ENCODE data around the gene TMED10. TPM values are rescaled to one million over a fixed set of nuclear protein-coding genes. Genes with fewer than 3 reads are reported as not detected.
"Not testable (repeated sequence)": the region's sequence is repeated elsewhere in the genome, so short reads cannot be mapped to it uniquely, and the experiment has no call there.

The TMED10 gene
- total and polyA plus RNA-seq, 2 donors = 231 to 242 TPM

GRCh38 chr14:75141967-75142366, 34.4 kb downstream of the TMED10 start:
- Histone ChIP-seq H3K4me1 (ENCODE audit: insufficient read depth) (peaks cover 1% of the 10 kb centered on the region), H3K36me3 (ENCODE audit: insufficient read depth) (peaks cover 2% of the 10 kb centered on the region), H3K27ac (ENCODE audit: low read depth) (no peak overlapping the region), H3K4me3 (ENCODE audit: low read depth, low read length) (no peak overlapping the region)
- no peak for DNase-seq (ENCODE audit: extremely low spot score)

GRCh38 chr14:75141062-75141461, 35.4 kb downstream of the TMED10 start:
- WGBS = 72% methylated on average over 2 of the region's 2 CpGs
- DNase-seq (ENCODE audit: extremely low spot score) = no peak
- Histone ChIP-seq H3K27ac (ENCODE audit: low read depth) (no peak overlapping the region), H3K4me1 (ENCODE audit: insufficient read depth) (peaks cover 1% of the 10 kb centered on the region), H3K36me3 (ENCODE audit: insufficient read depth) (peaks cover 2% of the 10 kb centered on the region), H3K4me3 (ENCODE audit: low read depth, low read length) (no peak overlapping the region)

GRCh38 chr14:75140620-75141019, 35.8 kb downstream of the TMED10 start:
- H3K27ac ChIP-seq (ENCODE audit: low read depth) = no peak overlapping the region
- peaks cover 3% of the 10 kb centered on the region for H3K36me3 ChIP-seq (ENCODE audit: insufficient read depth)
- H3K4me3 ChIP-seq (ENCODE audit: low read depth, low read length) = no peak overlapping the region
- no peak for DNase-seq (ENCODE audit: extremely low spot score)
- H3K4me1 ChIP-seq (ENCODE audit: insufficient read depth) = peaks cover 1% of the 10 kb centered on the region
- WGBS = 92% methylated on average over 2 of the region's 2 CpGs

- Histone ChIP-seq H3K36me3 (ENCODE audit: insufficient read depth) (peaks cover 5% of the 10 kb centered on the region), H3K27ac (ENCODE audit: low read depth) (no peak overlapping the region), H3K4me1 (ENCODE audit: insufficient read depth) (peaks cover 1% of the 10 kb centered on the region), H3K4me3 (ENCODE audit: low read depth, low read length) (no peak overlapping the region)
- DNase-seq (ENCODE audit: extremely low spot score) = no peak
- 91% methylated on average over 2 of the region's 2 CpGs for WGBS
These were observed 37.2 kb downstream of the TMED10 start for GRCh38 chr14:75139185-75139584.

GRCh38 chr14:75138492-75138891, 37.9 kb downstream of the TMED10 start:
- H3K4me1 ChIP-seq (ENCODE audit: insufficient read depth) = peaks cover 1% of the 10 kb centered on the region
- H3K36me3 ChIP-seq (ENCODE audit: insufficient read depth) = peaks cover 5% of the 10 kb centered on the region
- WGBS = 70% methylated on average over 1 of the region's 1 CpG
- DNase-seq (ENCODE audit: extremely low spot score) = no peak
- H3K27ac ChIP-seq (ENCODE audit: low read depth) = no peak overlapping the region
- no peak overlapping the region for H3K4me3 ChIP-seq (ENCODE audit: low read depth, low read length)

- Histone ChIP-seq H3K4me3 (ENCODE audit: low read depth, low read length) (no peak overlapping the region), H3K4me1 (ENCODE audit: insufficient read depth) (peaks cover 1% of the 10 kb centered on the region), H3K36me3 (ENCODE audit: insufficient read depth) (peaks cover 3% of the 10 kb centered on the region), H3K27ac (ENCODE audit: low read depth) (no peak overlapping the region)
- 85% methylated on average over 6 of the region's 6 CpGs for WGBS
- DNase-seq (ENCODE audit: extremely low spot score) = no peak
These were observed 41.8 kb downstream of the TMED10 start for GRCh38 chr14:75134644-75135043.

- Histone ChIP-seq H3K4me3 (ENCODE audit: low read depth, low read length) (no peak overlapping the region), H3K27ac (ENCODE audit: low read depth) (no peak overlapping the region), H3K36me3 (ENCODE audit: insufficient read depth) (peaks cover 3% of the 10 kb centered on the region), H3K4me1 (ENCODE audit: insufficient read depth) (peaks cover 1% of the 10 kb centered on the region)
- DNase-seq (ENCODE audit: extremely low spot score) = no peak
- WGBS = 48% methylated on average over 2 of the region's 2 CpGs
These were observed 42.8 kb downstream of the TMED10 start for GRCh38 chr14:75133597-75133996.

- no peaks in the 10 kb centered on the region for H3K4me1 ChIP-seq (ENCODE audit: insufficient read depth)
- WGBS = 33% methylated on average over 4 of the region's 4 CpGs
- DNase-seq (ENCODE audit: extremely low spot score) = peak; percentile 70
- H3K27ac ChIP-seq (ENCODE audit: low read depth) = no peak overlapping the region
- peaks cover 3% of the 10 kb centered on the region for H3K36me3 ChIP-seq (ENCODE audit: insufficient read depth)
- no peak overlapping the region for H3K4me3 ChIP-seq (ENCODE audit: low read depth, low read length)
These were observed 43.9 kb downstream of the TMED10 start for GRCh38 chr14:75132382-75133086.

- 93% methylated on average over 5 of the region's 5 CpGs for WGBS
- no peak overlapping the region for H3K27ac ChIP-seq (ENCODE audit: low read depth)
These were observed 47.8 kb downstream of the TMED10 start for GRCh38 chr14:75128596-75128990.

GRCh38 chr14:75127903-75128595, 48.4 kb downstream of the TMED10 start:
- Histone ChIP-seq H3K27ac (ENCODE audit: low read depth) (no peak overlapping the region), H3K4me3 (ENCODE audit: low read depth, low read length) (peak overlapping the region; percentile 67), H3K36me3 (ENCODE audit: insufficient read depth) (no peaks in the 10 kb centered on the region), H3K4me1 (ENCODE audit: insufficient read depth) (no peaks in the 10 kb centered on the region)
- DNase-seq (ENCODE audit: extremely low spot score) = no peak
- WGBS = 67% methylated on average over 10 of the region's 10 CpGs

More at GRCh38 chr14:75128596-75128990, 47.8 kb downstream of the TMED10 start:
- Histone ChIP-seq H3K4me1 (ENCODE audit: insufficient read depth) (no peaks in the 10 kb centered on the region), H3K4me3 (ENCODE audit: low read depth, low read length) (no peak overlapping the region), H3K36me3 (ENCODE audit: insufficient read depth) (no peaks in the 10 kb centered on the region)
- no peak for DNase-seq (ENCODE audit: extremely low spot score)

- not testable (repeated sequence) for DNase-seq (ENCODE audit: extremely low spot score); H3K27ac ChIP-seq (ENCODE audit: low read depth); H3K4me1 ChIP-seq (ENCODE audit: insufficient read depth); H3K36me3 ChIP-seq (ENCODE audit: insufficient read depth)
- 27% methylated on average over 16 of the region's 16 CpGs for WGBS
- H3K4me3 ChIP-seq (ENCODE audit: low read depth, low read length) = peak overlapping the region; percentile 67
These were observed 49.0 kb downstream of the TMED10 start for GRCh38 chr14:75127474-75127820.

GRCh38 chr14:75126679-75127473, 49.5 kb downstream of the TMED10 start, which contains the start of gene NEK9:
Gene NEK9, minus strand, starts transcription at chr14:75127048. Its CDS starts 127 bp downstream, at chr14:75126921.
- under 1% methylated on average over 76 of the region's 76 CpGs for WGBS
- peak within 1 kb of the TSS; percentile 89 for H3K27ac ChIP-seq (ENCODE audit: low read depth)
- no peaks in the 10 kb centered on the region for H3K36me3 ChIP-seq (ENCODE audit: insufficient read depth)
- DNase-seq (ENCODE audit: extremely low spot score) = peak; percentile 69
- H3K4me1 ChIP-seq (ENCODE audit: insufficient read depth) = no peaks in the 10 kb centered on the region
- peak within 1 kb of the TSS; percentile 67 for H3K4me3 ChIP-seq (ENCODE audit: low read depth, low read length)

- Histone ChIP-seq H3K27ac (ENCODE audit: low read depth) (peak overlapping the region; percentile 89), H3K4me3 (ENCODE audit: low read depth, low read length) (peak overlapping the region; percentile 67), H3K4me1 (ENCODE audit: insufficient read depth) (no peaks in the 10 kb centered on the region), H3K36me3 (ENCODE audit: insufficient read depth) (no peaks in the 10 kb centered on the region)
- WGBS = 3% methylated on average over 6 of the region's 6 CpGs
- DNase-seq (ENCODE audit: extremely low spot score) = no peak
These were observed 50.3 kb downstream of the TMED10 start for GRCh38 chr14:75126121-75126544.
